ES-I3 (cell line): Measurements from ENCODE around the gene PTPN11.
"Not testable (repeated sequence)": the region's sequence is repeated elsewhere in the genome, so short reads cannot be mapped to it uniquely, and the experiment has no call there.

Experiments used
- H3K36me3 ChIP-seq: 2 replicates; pipeline ENCODE4 v1.6.1; 2013; ENCODE audit warnings: mild to moderate bottlenecking, low read length, control low read depth, moderate library complexity; ENCODE audit not compliant: insufficient read depth
- H3K4me1 ChIP-seq: 2 replicates; pipeline ENCODE4 v1.6.1; 2013; ENCODE audit warnings: mild to moderate bottlenecking, control low read depth, low read length; ENCODE audit not compliant: insufficient read depth
- H3K9ac ChIP-seq: 2 replicates; pipeline ENCODE4 v1.6.1; 2013; ENCODE audit warnings: low read depth, mild to moderate bottlenecking, low read length, moderate library complexity
- H3K9me3 ChIP-seq: 2 replicates; pipeline ENCODE4 v1.6.1; 2013; ENCODE audit warnings: mild to moderate bottlenecking, low read length, moderate library complexity; ENCODE audit not compliant: control insufficient read depth, insufficient read depth

Gene PTPN11

DNA sequence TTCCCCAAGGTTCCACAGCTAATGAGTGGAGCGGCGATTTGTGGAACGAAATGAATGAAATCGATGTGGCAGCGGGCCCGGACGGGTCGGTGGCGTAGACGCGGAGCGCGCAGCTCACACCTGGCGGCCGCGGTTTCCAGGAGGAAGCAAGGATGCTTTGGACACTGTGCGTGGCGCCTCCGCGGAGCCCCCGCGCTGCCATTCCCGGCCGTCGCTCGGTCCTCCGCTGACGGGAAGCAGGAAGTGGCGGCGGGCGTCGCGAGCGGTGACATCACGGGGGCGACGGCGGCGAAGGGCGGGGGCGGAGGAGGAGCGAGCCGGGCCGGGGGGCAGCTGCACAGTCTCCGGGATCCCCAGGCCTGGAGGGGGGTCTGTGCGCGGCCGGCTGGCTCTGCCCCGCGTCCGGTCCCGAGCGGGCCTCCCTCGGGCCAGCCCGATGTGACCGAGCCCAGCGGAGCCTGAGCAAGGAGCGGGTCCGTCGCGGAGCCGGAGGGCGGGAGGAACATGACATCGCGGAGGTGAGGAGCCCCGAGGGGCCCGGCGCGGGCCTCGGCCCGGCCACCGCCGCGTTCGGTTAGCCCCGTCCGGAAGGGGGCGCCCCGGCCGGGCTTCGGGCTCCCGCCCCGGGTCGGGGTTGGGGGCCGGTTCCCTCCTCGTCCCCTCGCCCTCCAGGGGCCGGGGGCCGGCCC lies at the start of gene PTPN11:
Gene PTPN11, plus strand, starts transcription at position 340 of the 689 bp plus-strand sequence. Its CDS starts 165 bp downstream, at position 505.
- no peaks in the 10 kb centered on the region; the same call in 1 of the 2 replicates for H3K4me1 ChIP-seq
- H3K9me3 ChIP-seq: no peaks in the 10 kb centered on the region
- H3K36me3 ChIP-seq: no peaks in the 10 kb centered on the region
- H3K9ac ChIP-seq: peak within 1 kb of the TSS; percentile 85

DNA sequence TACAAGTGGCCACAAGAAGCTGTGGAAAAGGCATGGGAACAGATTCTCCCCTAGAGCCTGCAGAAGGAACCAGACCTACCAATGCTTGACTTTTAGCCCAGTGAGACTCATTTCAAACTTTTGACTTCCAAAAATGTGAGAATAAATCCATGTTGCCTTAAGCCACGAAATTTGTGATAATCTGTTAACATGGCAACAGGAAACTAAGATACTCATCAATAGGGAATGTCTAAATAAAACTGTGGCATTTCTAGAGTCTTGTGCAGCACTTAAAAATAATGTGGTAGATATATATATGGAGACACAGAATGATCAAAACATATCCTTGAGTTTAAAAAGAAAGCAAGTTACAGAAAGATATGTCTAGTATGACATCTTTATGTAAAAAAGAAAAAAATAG lies 48.5 kb upstream of the PTPN11 start:
- Histone ChIP-seq H3K36me3 (no peaks in the 10 kb centered on the region), H3K4me1 (no peaks in the 10 kb centered on the region), H3K9ac (no peak overlapping the region), H3K9me3 (no peaks in the 10 kb centered on the region)

DNA sequence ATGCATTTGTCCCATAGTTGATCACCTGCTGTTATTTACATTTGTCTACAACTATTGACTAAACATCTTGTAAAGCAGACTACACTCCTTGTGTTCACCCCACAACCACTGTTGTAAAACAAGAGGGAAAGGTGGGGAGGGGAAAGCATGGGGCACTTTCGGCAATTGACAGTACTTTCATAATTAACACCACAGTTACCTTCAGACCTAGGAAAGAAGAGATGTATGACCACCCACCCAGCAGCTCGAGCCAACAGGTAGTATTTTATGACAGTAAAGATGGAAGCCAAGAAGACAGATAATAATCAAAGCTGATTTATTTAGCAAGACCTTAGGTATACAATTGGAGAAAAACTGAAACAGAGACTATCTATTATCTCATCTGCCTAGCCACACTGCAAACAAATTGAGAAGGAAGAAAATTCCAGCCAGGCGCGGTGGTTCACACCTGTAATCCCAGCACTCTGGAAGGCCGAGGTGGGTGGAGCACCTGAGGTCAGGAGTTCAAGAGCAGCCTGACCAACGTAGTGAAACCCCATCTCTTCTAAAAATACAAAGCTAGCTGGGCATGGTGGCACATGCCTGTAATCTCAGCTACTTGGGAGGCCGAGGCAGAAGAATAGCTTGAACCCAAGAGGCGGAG lies 47.8 kb upstream of the PTPN11 start:
- Histone ChIP-seq H3K4me1 (no peaks in the 10 kb centered on the region), H3K9ac (no peak overlapping the region), H3K9me3 (no peaks in the 10 kb centered on the region), H3K36me3 (no peaks in the 10 kb centered on the region)

DNA sequence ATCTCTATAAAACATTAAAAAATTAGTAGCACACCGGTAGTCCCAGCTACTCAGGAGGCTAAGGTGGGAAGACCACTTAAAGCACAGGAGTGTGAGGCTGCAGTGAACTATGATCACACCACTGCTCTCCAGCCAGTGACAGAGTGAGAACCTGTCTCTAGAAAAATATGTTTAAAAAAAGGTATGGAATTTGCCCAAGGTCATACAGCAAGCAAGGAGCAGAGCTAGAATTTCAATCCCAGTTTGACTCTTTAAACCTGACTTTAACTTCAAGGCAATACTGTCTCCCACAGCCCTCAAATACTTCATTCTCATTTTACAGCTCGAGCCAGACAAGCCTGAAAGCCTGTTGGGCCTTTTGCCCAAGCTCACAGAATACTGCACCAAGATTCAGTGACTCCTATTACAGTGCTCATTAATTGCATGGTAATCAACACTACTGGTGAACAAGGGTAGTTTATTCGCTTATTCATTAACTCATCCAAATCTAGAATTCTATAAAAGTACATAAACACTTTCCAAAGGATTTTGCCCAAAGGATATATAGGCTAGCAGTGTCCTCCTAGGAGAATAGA lies 44.5 kb upstream of the PTPN11 start:
- Histone ChIP-seq H3K36me3 (no peaks in the 10 kb centered on the region), H3K4me1 (no peaks in the 10 kb centered on the region), H3K9me3 (no peaks in the 10 kb centered on the region)

DNA sequence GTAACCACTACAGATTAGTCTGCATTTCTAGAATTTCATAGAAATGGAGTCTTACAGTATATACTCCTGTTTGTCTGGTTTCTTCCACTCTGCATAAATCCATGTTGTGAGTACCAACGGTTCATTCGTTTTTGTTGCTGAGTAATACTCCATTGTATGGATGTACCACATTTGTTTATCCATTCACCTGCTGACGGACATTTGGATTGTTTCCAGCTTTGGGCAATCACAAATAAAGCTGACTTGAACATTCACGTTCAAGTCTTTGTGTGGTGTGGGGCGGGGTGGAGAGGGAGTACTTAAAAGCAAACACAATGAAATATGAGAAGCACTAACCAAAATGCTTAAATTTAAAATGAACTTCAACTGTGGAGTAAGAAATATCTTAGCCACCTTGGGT lies 43.6 kb upstream of the PTPN11 start:
- no peaks in the 10 kb centered on the region for H3K9me3 ChIP-seq
- no peaks in the 10 kb centered on the region for H3K36me3 ChIP-seq
- no peak overlapping the region for H3K9ac ChIP-seq
- no peaks in the 10 kb centered on the region for H3K4me1 ChIP-seq

More for the DNA sequence above, 44.5 kb upstream of the PTPN11 start:
- H3K9ac ChIP-seq: no peak overlapping the region

DNA sequence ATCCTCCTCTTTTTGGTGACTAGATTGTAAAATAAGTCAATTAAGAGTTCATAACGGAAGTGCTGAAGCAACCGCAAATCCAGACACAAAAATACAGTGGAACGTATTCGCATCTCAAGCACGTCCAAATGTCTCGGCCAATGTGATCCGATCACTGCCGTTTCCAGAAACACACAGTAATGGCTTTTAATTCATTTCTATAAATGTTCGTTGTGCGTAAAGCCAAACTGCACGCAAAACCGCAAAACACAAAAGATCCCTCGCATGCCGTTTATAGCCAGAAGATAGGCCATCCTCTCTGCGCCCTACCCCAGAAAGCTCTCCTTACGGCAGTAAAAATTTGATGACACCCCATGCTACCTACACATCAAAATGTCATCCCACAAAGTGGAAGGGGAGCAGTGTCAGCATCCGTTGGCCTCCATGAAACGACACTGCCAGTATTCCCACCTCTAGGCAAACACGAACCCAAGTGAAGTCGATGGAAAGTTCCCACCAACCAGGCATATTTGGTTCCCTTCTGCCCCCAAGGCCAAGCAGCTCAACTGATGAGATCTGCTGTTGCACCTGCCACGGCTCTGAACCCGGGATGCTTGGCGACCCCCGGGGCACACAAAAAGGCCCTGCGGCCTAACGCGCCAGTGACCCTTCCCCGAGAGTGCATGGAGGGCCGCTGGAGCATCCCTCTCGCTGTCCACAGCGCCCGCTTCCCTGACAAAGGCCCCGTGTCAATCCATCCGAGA lies 37.9 kb upstream of the PTPN11 start:
- Histone ChIP-seq H3K36me3 (no peaks in the 10 kb centered on the region), H3K9ac (peak overlapping the region; percentile 40), H3K4me1 (0 out of 2 replicates have a peak, but pooled peaks cover 3% of the 10 kb centered on the region), H3K9me3 (no peaks in the 10 kb centered on the region)

DNA sequence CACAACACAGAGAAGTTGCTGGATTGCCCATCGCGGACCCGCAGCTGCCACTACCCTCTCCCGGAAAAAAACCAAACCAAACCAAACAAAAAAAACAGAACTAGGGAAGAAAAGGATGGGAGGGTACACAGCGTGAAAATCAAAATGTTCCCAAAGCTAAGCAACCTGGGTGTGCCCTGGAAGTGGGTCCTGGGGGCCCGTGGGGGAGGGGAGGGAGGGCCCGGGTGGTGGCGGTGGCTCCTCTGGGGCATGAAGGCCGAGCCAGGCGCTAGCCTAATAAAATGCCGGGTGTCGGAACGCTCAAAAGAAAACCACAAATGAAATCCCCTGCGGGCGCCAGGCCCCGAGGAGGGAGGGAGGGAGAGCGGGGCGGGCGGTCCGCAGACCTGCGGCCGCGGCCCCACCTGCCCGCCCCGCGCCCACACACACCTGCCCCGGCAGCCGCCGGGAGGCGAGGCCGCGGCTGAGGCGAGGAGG lies 37.3 kb upstream of the PTPN11 start:
- no peaks in the 10 kb centered on the region for H3K9me3 ChIP-seq
- H3K9ac ChIP-seq: peak overlapping the region; percentile 40
- H3K4me1 ChIP-seq: 0 out of 2 replicates have a peak, but pooled peaks cover 3% of the 10 kb centered on the region
- no peaks in the 10 kb centered on the region for H3K36me3 ChIP-seq

DNA sequence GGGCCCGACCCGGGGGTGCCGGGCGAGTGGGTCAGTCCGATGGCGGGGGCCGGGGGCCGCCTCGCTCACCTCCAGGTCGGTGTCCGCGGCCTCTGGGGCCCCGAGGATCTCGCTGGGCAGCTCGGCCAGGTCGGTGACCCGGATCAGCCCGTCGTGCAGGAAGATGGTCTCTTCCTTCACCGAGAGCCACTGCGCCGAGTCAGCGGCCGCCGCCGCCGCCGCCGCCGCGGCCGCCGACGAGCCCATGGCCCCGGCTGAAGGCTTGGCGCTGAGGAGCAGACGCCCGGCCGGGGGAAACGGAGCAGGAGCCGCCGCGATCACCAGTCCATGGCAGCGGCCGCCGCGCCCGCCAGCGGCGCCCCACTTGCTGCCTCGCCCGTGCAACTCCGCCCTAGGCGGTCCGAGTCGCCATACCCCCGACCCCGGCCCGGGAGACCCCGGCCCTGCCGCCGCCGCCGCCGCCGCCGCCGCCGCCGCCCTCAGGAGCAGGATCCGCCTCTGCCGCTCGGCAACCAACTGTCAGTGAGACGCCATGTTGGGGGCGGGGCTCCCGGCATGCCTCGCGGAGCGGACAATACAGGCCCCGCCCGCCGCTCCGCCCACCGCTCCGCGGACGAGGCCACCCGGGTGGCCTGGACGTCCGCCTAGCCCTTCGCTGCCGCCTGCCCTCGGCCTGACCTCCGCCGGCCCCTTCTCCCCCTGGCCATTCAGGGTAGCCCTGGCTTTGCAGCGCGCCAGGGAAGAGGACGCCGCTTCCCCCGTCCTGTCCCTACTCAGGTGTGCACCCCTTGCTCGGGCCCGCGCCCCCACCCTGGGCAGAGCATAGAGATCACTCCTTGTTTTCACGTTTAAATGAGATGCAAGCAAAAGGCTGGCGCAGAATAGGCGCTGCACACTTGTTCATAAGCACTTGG lies 36.6 kb upstream of the PTPN11 start, which contains the start of gene HECTD4:
Gene HECTD4, minus strand, starts transcription at position 549 of the 914 bp plus-strand sequence. Its CDS starts 303 bp downstream, at position 246.
- Histone ChIP-seq H3K9ac (peak within 1 kb of the TSS; percentile 40), H3K4me1 (0 out of 2 replicates have a peak, but pooled peaks cover 3% of the 10 kb centered on the region), H3K9me3 (no peaks in the 10 kb centered on the region), H3K36me3 (no peaks in the 10 kb centered on the region)

DNA sequence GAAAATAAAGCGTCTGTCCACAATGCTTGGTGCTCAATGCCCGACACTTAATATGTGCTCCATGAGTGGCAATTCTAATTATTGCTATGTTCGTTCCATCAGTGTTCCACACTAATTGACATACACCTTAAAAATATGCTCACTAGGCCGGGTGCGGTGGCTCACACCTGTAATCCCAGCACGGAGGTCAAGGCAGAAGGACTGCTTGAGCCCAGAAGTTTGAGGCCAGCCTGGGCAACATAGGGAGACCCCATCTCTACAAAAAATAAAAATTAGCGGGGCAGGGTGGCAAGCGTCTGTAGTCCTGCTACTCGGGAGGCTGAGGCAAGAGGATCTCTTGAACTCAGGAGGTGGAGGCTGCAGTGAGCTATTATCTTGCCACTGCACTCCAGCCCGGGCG lies 35.9 kb upstream of the PTPN11 start:
- H3K36me3 ChIP-seq: no peaks in the 10 kb centered on the region
- H3K4me1 ChIP-seq: 0 out of 2 replicates have a peak, but pooled peaks cover 3% of the 10 kb centered on the region
- peak overlapping the region; percentile 40; the same call in 1 of the 2 replicates for H3K9ac ChIP-seq
- no peaks in the 10 kb centered on the region for H3K9me3 ChIP-seq

DNA sequence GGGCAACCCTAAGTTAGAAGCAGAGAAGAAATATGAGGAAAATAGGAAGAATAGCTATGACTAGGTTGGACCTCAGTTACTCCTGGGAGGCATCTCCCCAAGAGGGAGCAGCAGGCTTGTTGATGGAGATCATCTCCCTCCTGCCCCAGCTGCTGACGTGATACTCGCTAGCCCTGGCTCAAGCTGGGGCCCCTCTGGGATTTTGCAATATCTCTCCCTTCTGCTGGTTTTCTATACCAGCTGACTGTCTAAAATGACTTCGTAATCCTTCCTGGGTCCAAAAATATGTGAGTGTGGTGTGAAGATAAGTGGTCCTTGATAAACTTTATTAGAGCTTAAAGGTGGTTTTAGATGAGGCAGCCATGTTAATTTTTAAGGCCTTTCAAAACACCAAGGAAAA lies 32.0 kb upstream of the PTPN11 start:
- Histone ChIP-seq H3K9ac (no peak overlapping the region), H3K9me3 (no peaks in the 10 kb centered on the region), H3K36me3 (no peaks in the 10 kb centered on the region), H3K4me1 (no peaks in the 10 kb centered on the region)

DNA sequence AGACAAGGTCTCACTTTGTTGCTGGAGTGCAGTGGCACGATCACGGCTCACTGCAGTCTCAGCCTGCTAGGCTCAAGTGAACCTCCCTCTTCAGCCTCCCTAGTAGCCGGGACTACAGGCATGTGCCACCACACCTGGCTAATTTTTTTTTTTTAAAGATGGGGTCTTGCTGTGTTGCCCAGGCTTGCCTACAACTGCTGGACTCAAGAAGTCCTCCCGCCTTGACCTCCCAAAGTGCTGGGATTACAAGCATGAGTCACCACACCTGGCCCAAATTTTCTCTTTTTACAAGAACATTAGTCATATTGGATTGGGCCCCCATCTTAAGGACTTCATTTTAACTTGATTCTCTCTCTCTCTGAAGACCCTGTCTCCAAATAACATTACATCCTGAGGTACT lies 29.5 kb upstream of the PTPN11 start:
- H3K9me3 ChIP-seq: no peaks in the 10 kb centered on the region
- no peak overlapping the region for H3K9ac ChIP-seq
- no peaks in the 10 kb centered on the region for H3K36me3 ChIP-seq
- no peaks in the 10 kb centered on the region for H3K4me1 ChIP-seq

DNA sequence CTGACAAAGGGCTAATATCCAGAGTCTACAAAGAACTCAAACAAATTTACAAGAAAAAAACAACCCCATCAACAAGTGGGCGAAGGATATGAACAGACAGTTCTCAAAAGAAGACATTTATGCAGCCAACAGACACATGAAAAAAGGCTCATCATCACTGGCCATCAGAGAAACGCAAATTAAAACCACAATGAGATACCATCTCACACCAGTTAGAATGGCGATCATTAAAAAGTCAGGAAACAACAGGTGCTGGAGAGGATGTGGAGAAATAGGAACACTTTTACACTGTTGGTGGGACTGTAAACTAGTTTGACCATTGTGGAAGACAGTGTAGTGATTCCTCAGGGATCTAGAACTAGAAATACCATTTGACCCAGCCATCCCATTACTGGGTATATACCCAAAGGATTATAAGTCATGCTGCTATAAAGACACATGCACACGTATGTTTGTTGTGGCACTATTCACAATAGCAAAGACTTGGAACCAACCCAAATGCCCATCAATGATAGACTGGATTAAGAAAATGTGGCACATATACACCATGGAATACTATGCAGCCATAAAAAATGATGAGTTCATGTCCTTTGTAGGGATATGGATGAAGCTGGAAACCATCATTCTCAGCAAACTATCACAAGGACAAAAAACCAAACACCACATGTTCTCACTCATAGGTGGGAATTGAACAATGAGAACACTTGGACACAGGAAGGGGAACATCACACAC lies 28.7 kb upstream of the PTPN11 start:
- H3K36me3 ChIP-seq, H3K9me3 ChIP-seq, H3K4me1 ChIP-seq, H3K9ac ChIP-seq: not testable (repeated sequence)

DNA sequence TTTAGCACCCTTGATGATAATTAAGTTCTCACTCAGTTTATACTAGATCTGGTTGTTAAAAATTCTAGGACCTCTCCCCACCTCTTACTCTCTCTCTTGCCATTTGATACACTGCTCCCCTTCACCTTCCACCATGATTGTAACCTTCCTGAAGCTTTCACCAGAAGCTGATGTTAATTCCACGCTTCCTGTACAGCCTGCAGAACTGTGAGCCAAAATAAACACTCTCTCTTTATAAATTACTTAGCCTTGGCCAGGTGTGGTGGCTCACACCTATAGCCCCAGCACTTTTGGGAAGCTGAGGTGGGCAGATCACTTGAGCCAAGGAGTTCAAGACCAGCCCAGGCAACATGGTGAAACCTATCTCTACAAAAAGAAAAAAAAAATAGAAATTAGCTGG lies 25.4 kb upstream of the PTPN11 start:
- no peak overlapping the region for H3K9ac ChIP-seq
- no peaks in the 10 kb centered on the region for H3K36me3 ChIP-seq
- H3K9me3 ChIP-seq: no peaks in the 10 kb centered on the region
- no peaks in the 10 kb centered on the region for H3K4me1 ChIP-seq
